Measurements from ENCODE around the gene PNMA5. TPM values are rescaled to one million over a fixed set of nuclear protein-coding genes. Genes with fewer than 3 reads are reported as not detected.
A peak's percentile ranks its signal among the peaks of the same experiment; 100 is the strongest.

Gene PNMA5
- total RNA-seq, 1 experiment from 2014 or later, result not detected

DNA sequence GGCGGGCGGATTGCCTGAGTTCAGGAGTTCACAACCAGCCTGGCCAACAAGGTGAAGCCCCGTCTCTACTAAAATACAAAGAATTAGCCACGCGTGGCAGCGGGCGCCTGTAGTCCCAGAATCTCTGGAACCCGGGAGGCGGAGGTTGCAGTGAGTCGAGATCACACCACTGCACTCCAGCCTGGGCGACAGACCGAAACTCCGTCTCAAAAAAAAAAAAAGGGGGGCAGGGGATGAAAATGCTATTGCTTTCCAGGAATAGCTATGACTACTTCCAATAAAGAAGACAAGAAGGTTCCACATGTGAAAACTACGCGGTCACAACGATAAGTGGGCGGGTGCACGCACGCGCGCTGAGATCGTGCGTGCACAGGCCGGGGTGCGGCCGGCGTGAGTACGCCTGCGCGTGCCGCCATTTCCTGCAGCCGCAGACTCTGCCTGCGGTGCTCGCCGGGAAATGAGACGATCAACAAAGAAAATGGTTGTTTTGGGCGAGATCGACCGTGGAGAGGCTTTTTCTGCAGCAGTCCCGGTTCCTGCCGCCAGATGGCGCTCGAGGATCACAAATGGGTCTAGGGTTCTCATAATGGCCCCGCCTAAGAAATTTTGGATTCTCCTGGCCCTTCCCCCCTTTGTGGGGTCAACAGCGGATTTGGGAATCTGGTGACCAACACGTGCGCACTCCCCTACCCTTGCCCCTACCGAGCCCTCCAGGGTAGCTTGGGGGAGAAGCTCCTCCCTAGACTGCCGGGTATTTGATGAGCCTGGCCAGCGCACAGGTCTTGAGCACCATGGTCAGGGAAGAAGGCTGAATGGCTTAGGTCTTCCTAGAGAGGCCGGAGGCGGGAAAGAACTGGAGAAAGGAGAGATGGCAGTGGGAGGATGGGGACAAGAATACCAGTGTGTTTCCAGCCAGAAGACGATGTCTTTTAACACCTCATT is 35.1 kb downstream of the PNMA5 start:
- peak; percentile 82 for DNase-seq (ENCODE audit: low read depth)

DNA sequence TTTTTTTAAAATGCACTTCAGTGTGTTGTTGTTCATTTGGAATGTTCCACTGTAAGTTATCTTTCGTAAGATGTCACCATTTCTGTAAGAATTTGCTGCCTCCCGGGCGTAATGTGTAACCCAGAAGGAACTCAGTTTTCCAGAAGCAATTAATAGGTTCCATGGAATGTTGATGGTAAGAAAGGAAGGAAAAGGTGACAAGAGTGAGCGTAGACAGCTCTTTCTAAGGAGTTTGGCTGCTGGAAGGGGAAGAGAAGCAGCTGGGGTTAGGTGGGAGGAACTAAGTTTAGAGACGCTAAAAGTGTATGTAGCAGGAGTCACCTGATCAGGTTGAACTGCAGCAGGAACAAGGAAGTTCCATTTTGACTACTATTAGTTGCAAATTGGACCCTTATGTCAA is 35.9 kb downstream of the PNMA5 start:
- peak; percentile 31 for DNase-seq (ENCODE audit: low read depth)

DNA sequence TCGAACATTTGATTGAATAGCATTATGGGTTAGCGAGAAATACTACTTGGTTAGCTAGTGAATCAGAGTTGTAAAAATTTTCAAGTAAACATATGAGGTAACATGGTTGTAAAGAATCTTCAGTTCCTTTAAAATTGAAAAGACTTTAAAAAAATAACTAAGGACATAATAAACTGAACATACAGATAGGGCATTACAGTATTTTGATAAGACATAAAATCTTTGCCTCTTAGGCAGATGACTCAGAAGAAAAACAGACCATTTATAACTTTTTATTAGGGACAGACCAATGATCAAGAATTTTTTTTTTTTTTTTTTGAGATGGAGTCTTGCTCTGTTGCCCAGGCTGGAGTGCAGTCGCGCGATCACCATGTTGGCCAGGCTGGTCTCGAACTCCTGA is 43.1 kb downstream of the PNMA5 start:
- no peak for DNase-seq (ENCODE audit: low read depth)

DNA sequence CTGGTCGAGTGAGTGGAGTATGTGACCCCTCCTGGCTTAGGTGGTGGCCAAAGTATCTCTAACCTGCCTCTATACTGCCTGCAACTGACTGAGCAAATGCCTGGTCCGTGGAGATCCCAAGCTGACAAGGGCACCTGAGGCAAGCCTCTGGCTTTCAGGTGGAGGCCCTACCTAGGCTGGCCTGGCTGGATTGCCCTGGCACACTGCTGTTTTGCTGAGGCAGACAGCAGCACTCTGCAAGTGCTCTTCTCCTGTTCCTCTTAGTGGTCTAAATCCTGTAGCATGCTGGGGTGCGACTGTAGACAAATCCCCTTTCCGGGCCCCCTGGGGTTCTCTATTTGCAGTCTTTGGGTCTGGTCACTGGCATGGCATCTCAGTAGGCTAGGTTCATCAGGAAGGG is 44.8 kb downstream of the PNMA5 start:
- no peak for DNase-seq (ENCODE audit: low read depth)

DNA sequence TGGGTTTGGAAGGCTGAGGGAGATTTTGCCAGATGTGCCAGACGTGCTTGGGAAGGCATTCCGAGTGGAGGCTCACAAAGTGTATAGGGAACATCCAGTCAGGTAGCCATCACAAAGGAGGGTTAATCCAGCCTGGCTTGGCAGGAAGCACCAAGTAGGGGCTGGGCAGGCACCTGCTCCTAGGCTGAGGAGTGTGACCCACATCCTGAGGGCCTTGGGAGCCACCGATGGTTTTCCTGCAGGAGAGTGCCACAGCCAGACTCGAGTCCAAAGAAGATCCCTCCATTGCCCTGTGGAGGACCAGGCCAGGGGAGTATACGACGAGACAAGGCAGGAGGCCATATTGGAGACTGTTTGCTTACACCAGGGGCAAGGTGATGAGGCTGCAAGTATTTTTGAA is 47.2 kb downstream of the PNMA5 start:
- no peak for DNase-seq (ENCODE audit: low read depth)

DNA sequence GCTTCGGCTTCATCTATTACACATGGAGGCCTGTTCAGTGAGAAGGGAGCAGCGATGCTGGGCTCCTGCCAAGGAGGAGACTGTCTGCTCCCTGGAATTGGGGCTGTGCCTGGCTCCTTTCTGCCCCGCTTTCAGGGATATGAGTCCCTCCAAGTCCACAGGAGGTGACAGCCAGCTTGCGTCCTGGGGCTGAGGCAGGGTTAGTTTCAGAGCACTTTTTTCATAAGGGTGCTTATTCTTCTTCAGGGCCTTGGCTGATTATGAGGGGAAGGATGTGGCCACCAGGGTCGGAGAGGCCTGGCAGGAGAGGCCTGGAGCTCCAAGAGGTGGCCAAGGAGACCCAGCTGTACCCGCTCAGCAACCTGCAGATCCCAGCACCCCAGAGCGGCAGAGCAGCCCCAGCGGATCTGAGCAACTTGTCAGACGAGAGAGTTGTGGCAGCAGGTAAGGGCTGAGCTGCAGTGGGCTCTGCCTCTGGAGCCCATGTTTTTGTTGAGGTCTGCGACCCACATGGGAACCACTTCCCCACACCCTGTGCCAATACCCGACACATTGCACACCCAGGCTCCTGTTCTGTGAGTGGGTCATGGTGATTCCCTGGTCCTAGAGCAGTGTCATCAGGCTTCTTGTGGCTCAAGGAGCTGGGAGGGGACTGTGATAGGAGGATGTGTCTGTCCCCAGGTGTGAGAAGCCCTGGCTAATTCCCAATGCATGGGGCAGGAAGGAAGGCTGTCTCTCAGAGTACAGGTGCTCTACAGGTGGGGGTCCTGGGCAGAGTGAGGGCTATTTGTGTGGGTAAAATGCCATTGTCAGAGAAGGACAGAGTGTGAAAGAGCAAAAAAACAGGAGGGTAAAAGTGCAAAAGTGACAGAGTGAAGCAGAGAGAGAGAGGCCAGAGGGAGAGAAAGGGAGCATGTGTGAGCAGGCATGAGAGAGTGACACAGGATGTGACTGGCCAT is 48.6 kb downstream of the PNMA5 start:
- no peak for DNase-seq (ENCODE audit: low read depth)

DNA sequence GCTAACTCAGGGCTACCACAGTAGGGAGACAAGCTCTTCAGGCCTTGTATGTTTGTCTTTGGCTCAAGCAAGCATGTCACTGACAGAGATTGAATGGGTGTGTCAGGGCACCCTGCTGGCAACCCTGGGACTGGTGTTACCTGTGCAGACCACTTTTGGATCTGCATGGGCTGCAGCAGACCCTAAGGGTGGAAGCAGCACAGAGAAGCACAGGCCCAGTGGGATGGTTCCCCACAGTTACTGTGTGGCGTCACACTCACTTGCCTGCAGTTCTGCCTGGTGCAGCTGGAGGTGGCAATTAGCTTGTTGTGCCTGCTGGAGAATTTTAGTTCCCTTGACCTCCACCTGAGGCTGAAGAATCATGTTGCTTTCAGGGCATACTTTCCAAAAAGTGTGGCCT is 50.1 kb downstream of the PNMA5 start:
- DNase-seq (ENCODE audit: low read depth), result no peak

DNA sequence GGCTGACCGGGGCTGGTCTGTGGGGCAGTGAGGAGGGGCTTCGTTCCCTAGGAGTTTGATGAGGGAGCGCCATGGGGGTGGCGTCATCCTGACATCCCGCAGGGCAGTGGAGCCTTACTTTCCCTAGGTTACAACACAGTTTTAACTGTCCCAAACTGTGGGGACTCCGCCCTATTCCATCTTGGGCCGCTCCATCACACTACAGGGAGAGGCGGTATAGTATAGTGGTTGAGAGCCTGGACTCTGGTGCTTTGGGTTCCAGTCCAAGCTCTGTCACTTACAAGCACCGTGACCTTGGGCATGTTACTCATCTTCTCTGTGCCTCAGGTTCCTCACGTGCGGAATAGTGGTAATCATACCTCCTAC is 51.9 kb downstream of the PNMA5 start:
- peak; percentile 1 for DNase-seq (ENCODE audit: low read depth)

DNA sequence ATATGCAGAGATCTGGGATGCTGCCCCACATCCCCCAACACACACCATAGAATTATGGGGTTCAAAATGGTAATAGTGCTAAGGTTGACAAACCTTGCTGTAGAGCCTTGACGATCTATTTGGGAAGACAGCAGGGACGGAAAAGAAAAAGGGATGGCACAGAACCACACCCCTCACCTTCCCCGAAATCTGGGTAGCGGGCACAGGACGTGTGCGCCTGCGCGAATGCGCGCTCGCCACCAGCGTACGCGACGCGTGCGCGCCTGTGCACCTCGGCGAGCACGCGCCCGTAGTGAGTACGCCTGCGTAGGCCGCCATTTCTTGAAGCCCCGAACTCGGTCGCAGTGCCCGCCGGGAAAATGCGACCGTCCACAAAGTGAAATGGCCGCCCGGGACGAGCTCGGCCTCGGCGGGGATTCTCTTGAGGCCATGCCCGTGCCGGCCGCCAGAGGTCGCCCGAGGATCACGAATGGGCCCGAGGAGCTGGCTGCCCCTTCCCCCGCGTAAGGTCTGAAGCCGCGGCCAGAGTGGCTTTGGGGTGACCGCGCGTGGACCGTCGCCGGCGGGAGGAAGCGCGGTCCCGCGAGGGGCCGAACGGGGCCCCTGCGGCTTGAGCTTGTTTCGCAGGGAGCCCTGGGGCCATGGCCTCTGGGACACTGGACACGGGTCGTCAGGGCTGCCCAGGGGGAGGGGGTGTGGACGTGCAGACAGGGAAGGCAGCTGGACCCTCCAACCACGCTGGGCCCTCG is 52.4 kb downstream of the PNMA5 start:
- peak; percentile 86 for DNase-seq (ENCODE audit: low read depth)

Other genes with a start within 250 kb of the PNMA5 start
- gene MAGEA2, start 240.3 kb downstream of the PNMA5 start, total RNA-seq (2014; rRNA removed; shearing (Covaris generic)), result 28.7 and 30.9 TPM in 2 replicates
- gene CSAG3, start 234.9 kb downstream of the PNMA5 start, total RNA-seq (2014; rRNA removed; shearing (Covaris generic)), result 2.2 and 8.7 TPM in 2 replicates
- 85.4 and 95.8 TPM in 2 replicates for gene MAGEA6, start 224.4 kb downstream of the PNMA5 start, total RNA-seq (2014; rRNA removed; shearing (Covaris generic))
- 42.1 and 44.6 TPM in 2 replicates for gene CETN2, start 163.4 kb downstream of the PNMA5 start, total RNA-seq (2014; rRNA removed; shearing (Covaris generic))
- 8.7 and 12.4 TPM in 2 replicates for gene NSDHL, start 163.1 kb downstream of the PNMA5 start, total RNA-seq (2014; rRNA removed; shearing (Covaris generic))
- gene ZNF185, start 96.0 kb downstream of the PNMA5 start, total RNA-seq (2014; rRNA removed; shearing (Covaris generic)), result 2.9 and 3.3 TPM in 2 replicates
- gene PNMA3, start 62.4 kb upstream of the PNMA5 start, total RNA-seq (2014; rRNA removed; shearing (Covaris generic)), result not detected in 2 replicates
- 0.10 and 0.12 TPM in 2 replicates for gene PNMA6A, start 78.3 kb upstream of the PNMA5 start, total RNA-seq (2014; rRNA removed; shearing (Covaris generic))
- gene MAGEA1, start 185.2 kb upstream of the PNMA5 start, total RNA-seq (2014; rRNA removed; shearing (Covaris generic)), result 0.36 and 0.78 TPM in 2 replicates

Data from RPMI7951 (cell line).